GM19351 (cell line): ENCODE measurements around the gene PODN.

Experiments
- ATAC-seq: cut with Tn5 transposase; IDR thresholded peaks from one replicate; pipeline ENCODE4 v1.9.1; 2021; ENCODE audit warnings: mild to moderate bottlenecking, moderate library complexity; ENCODE audit not compliant: unreplicated experiment

The PODN gene

GRCh38 chr1:53050310-53050709, 11.7 kb upstream of the PODN start:
- ATAC-seq = no peak

- ATAC-seq = no peak
Measured at GRCh38 chr1:53051676-53052075, 10.3 kb upstream of the PODN start.

DNA sequence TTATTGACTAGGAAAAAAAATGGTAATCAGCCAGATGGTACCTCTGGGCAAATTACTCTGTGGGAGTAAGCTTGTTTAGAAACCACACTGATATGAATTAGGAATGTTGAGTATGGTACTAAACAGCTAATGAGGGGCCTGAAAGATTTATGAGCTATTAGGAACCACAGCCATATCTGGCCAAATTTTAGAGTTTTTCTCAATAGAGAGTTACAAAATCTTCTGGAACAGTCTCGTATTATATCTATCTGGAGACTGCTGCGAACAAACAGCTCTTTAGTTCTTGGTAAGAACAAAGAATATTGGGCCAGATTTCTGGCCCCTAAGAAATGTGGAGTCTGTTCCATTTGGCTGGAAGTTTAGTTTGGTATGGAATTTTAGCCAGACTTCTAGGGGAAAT, 4.9 kb upstream of the PODN start:
- no peak for ATAC-seq

DNA sequence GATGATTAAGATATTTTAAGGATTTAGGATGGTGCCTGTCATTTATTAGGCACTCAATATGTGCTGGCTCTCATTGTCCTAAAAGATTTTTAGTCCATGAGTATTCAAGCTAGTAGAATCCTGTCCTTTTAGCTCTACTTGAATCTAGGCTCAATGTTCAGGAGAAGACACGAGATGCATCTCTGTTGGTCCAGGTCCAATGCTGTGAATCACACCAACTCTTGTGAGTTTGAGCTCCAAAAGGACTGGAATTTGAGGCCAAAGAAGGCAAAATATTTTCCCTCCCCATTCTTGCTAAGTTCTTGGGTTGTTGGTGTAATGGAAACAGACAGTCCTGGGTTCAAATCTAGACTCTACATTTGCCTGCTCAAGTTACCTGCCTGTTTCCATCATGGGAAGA, 1.4 kb upstream of the PODN start:
- ATAC-seq = no peak

GRCh38 chr1:53061123-53061858, 722 bp upstream of the PODN start:
- no peak for ATAC-seq

- no peak for ATAC-seq
Measured at GRCh38 chr1:53062708-53063591, 937 bp downstream of the PODN start.

DNA sequence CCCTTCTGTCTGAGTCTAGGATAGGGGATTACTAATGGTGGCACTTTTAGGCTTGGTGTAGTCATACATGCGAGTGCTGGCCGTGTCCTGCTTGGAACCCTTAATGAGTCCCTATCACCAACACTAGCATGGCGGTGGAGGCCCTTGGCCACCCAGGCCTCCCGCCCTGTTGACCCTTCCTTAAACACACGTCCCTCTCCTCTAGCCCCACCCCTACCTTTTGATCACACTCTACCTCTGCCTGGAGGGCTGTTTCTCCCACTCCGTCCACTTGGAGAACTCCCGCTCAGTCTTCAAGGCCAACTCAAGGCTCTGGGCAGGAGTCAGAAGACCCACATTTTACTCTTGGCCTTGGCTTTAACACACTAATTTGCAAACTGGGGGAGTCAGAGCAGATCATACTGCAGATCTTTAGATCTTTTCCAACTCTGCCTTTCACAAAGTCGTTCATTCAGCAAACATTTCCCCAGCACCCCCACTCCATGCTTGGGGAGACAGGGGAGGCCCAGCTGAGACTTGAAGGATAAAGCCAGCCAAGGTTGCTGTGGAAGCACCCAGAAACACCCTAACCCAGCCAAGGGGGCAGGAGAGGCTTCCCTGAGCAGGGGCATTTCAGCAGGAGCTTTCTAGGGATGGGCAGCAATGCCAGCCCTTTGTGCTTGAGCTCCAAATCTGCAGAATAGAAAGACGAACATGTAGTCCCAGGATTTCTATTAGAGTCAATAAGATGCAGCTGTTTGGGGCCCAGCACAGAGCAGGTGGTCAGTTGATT, 1.9 kb downstream of the PODN start:
- no peak for ATAC-seq

DNA sequence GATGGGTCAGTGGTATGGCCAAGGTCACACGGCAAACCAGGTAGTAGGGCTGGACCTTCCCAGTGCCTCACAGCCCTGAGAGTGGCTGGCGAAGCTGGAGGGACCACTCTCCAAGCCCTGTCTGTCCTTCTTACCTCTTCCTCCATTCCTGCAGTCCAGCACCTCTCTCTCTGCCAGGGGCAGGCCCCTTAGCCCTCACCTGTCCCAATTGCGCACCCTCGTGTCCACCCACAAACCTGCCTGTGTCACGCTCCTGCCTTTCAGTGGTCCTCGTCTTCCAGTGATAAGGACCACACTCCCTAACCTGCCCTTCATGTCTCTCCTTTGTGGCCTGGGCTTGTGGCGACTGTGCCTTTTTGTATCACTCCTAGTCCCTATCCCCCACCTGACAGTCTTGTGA, 3.4 kb downstream of the PODN start:
- no peak for ATAC-seq

DNA sequence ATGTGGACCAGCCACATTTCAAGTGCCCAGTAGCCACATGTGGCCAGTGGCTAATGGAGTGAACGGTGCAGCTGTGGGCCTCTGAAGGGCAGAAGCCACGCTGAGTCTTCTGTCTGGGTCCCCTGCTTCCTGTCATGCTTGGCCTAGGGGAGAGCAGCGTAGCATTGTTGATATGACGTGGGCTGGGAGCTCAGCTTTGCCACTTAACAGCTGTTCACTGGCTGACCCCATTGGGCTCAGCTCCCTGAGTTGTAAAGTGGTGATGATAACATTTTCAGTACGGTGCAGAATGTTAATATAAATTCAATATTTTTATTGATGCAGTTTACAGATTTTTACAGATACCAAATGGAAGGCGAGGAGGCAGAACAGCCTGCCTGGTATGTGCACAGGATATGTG, 4.5 kb downstream of the PODN start:
- no peak for ATAC-seq

- no peak for ATAC-seq
Measured at GRCh38 chr1:53066891-53067738, 5.1 kb downstream of the PODN start.

- no peak for ATAC-seq
Measured at GRCh38 chr1:53067886-53068285, 5.9 kb downstream of the PODN start.

GRCh38 chr1:53068314-53069099, 6.5 kb downstream of the PODN start:
- ATAC-seq = no peak

- no peak for ATAC-seq
Measured at GRCh38 chr1:53069265-53069662, 7.3 kb downstream of the PODN start.

- ATAC-seq = no peak
Measured at GRCh38 chr1:53069663-53070327, 7.8 kb downstream of the PODN start.

GRCh38 chr1:53070621-53071020, 8.6 kb downstream of the PODN start:
- ATAC-seq = no peak

GRCh38 chr1:53071167-53071865, 9.3 kb downstream of the PODN start:
- no peak for ATAC-seq

GRCh38 chr1:53071915-53072314, 9.9 kb downstream of the PODN start:
- no peak for ATAC-seq

DNA sequence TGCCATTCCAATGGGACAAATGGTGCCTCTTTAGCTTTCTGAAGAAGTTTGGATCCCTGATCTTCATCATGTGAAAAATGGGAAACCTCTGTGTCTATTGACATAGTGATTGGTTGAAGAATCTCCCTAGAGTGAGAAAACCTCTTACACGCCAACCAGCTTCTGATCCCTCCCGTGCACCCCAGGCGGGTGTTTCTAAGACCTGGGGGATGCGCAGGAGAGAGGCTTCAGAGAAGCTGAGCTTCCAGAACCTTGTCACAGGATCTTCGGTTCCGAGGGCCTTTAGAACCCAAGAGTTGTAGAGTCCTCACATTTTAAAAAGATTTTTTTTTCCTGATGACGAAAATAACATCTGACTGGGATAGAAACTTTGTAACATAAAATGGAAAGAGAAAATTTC, 11.3 kb downstream of the PODN start:
- ATAC-seq = no peak

- no peak for ATAC-seq
Measured at GRCh38 chr1:53073868-53074311, 11.9 kb downstream of the PODN start.
